IMR-90 (cell line): ENCODE results near the gene NCKAP5. TPM values are rescaled to one million over a fixed set of nuclear protein-coding genes. Genes with fewer than 3 reads are reported as not detected.

Experiments used
- ATAC-seq: fragments of 200-7000 bp; cut with Tn5 transposase; 2 replicates; pipeline ENCODE4 v1.9.1; 2020; ENCODE audit warnings: low read depth, mild to moderate bottlenecking, moderate library complexity
- BruUV-seq: library from RNA; stranded (reverse); fragments of 400-500 nt; replicated peaks from 2 replicates; lab custom pipeline; 2021; lab: Mats Ljungman, UMichigan
- CTCF ChIA-PET: fragments of 300-600 bp; formaldehyde crosslinking; extraction: SDS; loops from one replicate; lab custom pipeline; 2021; ENCODE audit warnings: antibody characterized with exemption; lab: Yijun Ruan, JAX
- POLR2A ChIA-PET: fragments of 300-600 bp; sonication (Branson Sonifier 250); formaldehyde crosslinking; loops from one replicate; lab custom pipeline; 2022; ENCODE audit warnings: antibody characterized with exemption; ENCODE audit not compliant: unreplicated experiment; lab: Charles Lee
- DNase-seq: peaks from one replicate; pipeline ENCODE4 v3.0.0; 2013
- H2AFZ ChIP-seq: replicated peaks from 2 replicates; pipeline ENCODE3; 2013; ENCODE audit warnings: low read length, mild to moderate bottlenecking; ENCODE audit not compliant: poor library complexity
- H2AK5ac ChIP-seq: 2 replicates; pipeline ENCODE4 v1.6.1; 2013; ENCODE audit warnings: low read depth, low read length, inconsistent platforms
- H2AK9ac ChIP-seq: replicated peaks from 2 replicates; pipeline ENCODE3; 2013; ENCODE audit warnings: mild to moderate bottlenecking, low read depth, low read length, moderate library complexity; ENCODE audit not compliant: poor library complexity
- H2BK120ac ChIP-seq: 2 replicates; pipeline ENCODE4 v1.6.1; 2013; ENCODE audit warnings: low read depth, low read length, inconsistent platforms
- H2BK15ac ChIP-seq: 3 replicates; pipeline ENCODE4 v1.6.1; 2013; ENCODE audit warnings: low read depth, low read length, inconsistent platforms
- H2BK20ac ChIP-seq: 2 replicates; pipeline ENCODE4 v1.6.1; 2013; ENCODE audit warnings: low read depth, mild to moderate bottlenecking, inconsistent platforms, low read length, moderate library complexity
- H2BK5ac ChIP-seq: 2 replicates; pipeline ENCODE4 v1.6.1; 2013; ENCODE audit warnings: mild to moderate bottlenecking, low read depth, low read length, inconsistent platforms; ENCODE audit not compliant: poor library complexity, severe bottlenecking
- H3K14ac ChIP-seq: replicated peaks from 2 replicates; pipeline ENCODE4 v1.6.1; 2013; ENCODE audit warnings: low read depth, low read length, inconsistent platforms
- H3K18ac ChIP-seq: 2 replicates; pipeline ENCODE4 v1.6.1; 2013; ENCODE audit warnings: low read depth, low read length, control low read depth
- H3K23ac ChIP-seq: 2 replicates; pipeline ENCODE4 v1.6.1; 2013; ENCODE audit warnings: low read depth, low read length, inconsistent platforms
- H3K27ac ChIP-seq: 2 replicates; pipeline ENCODE4 v1.5.1; 2013; ENCODE audit warnings: mild to moderate bottlenecking, control low read depth, low read length; ENCODE audit not compliant: insufficient read depth
- H3K27me3 ChIP-seq: 2 replicates; pipeline ENCODE4 v1.6.1; 2013; ENCODE audit warnings: low read length; ENCODE audit not compliant: control insufficient read depth, insufficient read depth
- H3K36me3 ChIP-seq: 2 replicates; pipeline ENCODE4 v1.6.1; 2013; ENCODE audit warnings: low read length, mixed read lengths; ENCODE audit not compliant: control insufficient read depth, insufficient read depth
- H3K4ac ChIP-seq: 2 replicates; pipeline ENCODE4 v1.6.1; 2013; ENCODE audit warnings: low read depth, low read length, inconsistent platforms
- H3K4me1 ChIP-seq: 2 replicates; pipeline ENCODE4 v1.6.1; 2013; ENCODE audit warnings: low read length, mixed read lengths; ENCODE audit not compliant: control insufficient read depth, insufficient read depth
- H3K4me2 ChIP-seq: 2 replicates; pipeline ENCODE4 v1.6.1; 2013; ENCODE audit warnings: low read depth, mild to moderate bottlenecking, control low read depth, low read length, moderate library complexity
- H3K4me3 ChIP-seq: 2 replicates; pipeline ENCODE4 v1.5.1; 2013; ENCODE audit warnings: low read depth, mild to moderate bottlenecking, control low read depth, low read length, moderate library complexity; ENCODE audit not compliant: insufficient read depth
- H3K56ac ChIP-seq: 2 replicates; pipeline ENCODE4 v1.6.1; 2013; ENCODE audit warnings: low read length, inconsistent platforms; ENCODE audit not compliant: insufficient read depth; ENCODE audit errors: extremely low read depth
- H3K79me1 ChIP-seq, 2 experiments: 2 replicates each; pipeline ENCODE4 v1.6.1; 2013; ENCODE audit warnings: low read length in 2 of 2, inconsistent platforms in 1 of 2, low read depth in 1 of 2
- H3K9ac ChIP-seq: 2 replicates; pipeline ENCODE4 v1.6.1; 2013; ENCODE audit warnings: low read depth, low read length, control low read depth
- H3K9me1 ChIP-seq: 2 replicates; pipeline ENCODE4 v1.6.1; 2013; ENCODE audit warnings: low read length, inconsistent platforms; ENCODE audit not compliant: insufficient read depth
- H3K9me3 ChIP-seq: 2 replicates; pipeline ENCODE4 v1.6.1; 2013; ENCODE audit warnings: low read length; ENCODE audit not compliant: control insufficient read depth, insufficient read depth
- H4K20me1 ChIP-seq: 2 replicates; pipeline ENCODE4 v1.6.1; 2013; ENCODE audit warnings: low read length, inconsistent platforms; ENCODE audit not compliant: insufficient read depth
- H4K5ac ChIP-seq: 2 replicates; pipeline ENCODE4 v1.6.1; 2013; ENCODE audit warnings: mild to moderate bottlenecking, low read depth, low read length, control low read depth
- H4K8ac ChIP-seq, 2 experiments: 2 replicates each; pipeline ENCODE4 v1.6.1; 2013; ENCODE audit warnings: low read depth in 2 of 2, low read length in 2 of 2, control low read depth in 1 of 2, inconsistent platforms in 1 of 2
- H4K91ac ChIP-seq: 2 replicates; pipeline ENCODE4 v1.6.1; 2013; ENCODE audit warnings: low read depth, low read length, inconsistent platforms; ENCODE audit not compliant: insufficient read depth
- FOS ChIP-seq: fragments of 150-350 bp; IDR thresholded peaks from 2 replicates; pipeline ENCODE4 v1.6.1; 2016; ENCODE audit warnings: low read depth, low read length
- MXI1 ChIP-seq: IDR thresholded peaks from 2 replicates; pipeline ENCODE4 v1.6.1; 2012; ENCODE audit warnings: low read depth, mild to moderate bottlenecking, low read length, moderate library complexity, borderline replicate concordance
- POLR2A ChIP-seq: IDR thresholded peaks from 2 replicates; pipeline ENCODE4 v1.6.1; 2012; ENCODE audit warnings: mild to moderate bottlenecking, low read depth, low read length
- RAD21 ChIP-seq: IDR thresholded peaks from 2 replicates; pipeline ENCODE4 v1.6.1; 2012; ENCODE audit warnings: low read length, improper control_type of control experiment
- WGBS, 2 experiments: methylation state at CpG; one replicate each; pipeline versions ENCODE4 v1.1.5 to v1.1.7; 2013; ENCODE audit warnings: missing lambda C conversion rate in 2 of 2; ENCODE audit not compliant: insufficient read length in 1 of 2; ENCODE audit errors: extremely low coverage in 2 of 2; 5-methylcytosine and 5-hydroxymethylcytosine counted together
- dilution Hi-C: fragments of 300-500 bp; cut with HindIII; formaldehyde crosslinking; loops from one replicate; pipeline ENCODE4 v1.14.3; 2018; ENCODE audit warnings: low sequenced_read_pairs; ENCODE audit not compliant: unreplicated experiment
- in situ Hi-C: fragments of 300-500 bp; cut with MboI; formaldehyde crosslinking; loops from 3 replicates; pipeline ENCODE4 v1.14.3; 2019; ENCODE audit warnings: low sequenced_read_pairs, inconsistent platforms, mixed read lengths
- intact Hi-C: fragments of 100-400 bp; cut with micrococcal nuclease; formaldehyde crosslinking; loops from 2 replicates; pipeline ENCODE4 v1.10.0; 2022
- polyA plus RNA-seq, 3 experiments: library from polyadenylated mRNA; depleted of rRNA; stranded (reverse); fragments of >200 nt; gene quantifications; 2 replicates each; pipeline ENCODE4 v1.2.3, GENCODE V29; 2012; ENCODE audit warnings: low replicate concordance in 1 of 3
- total RNA-seq: library from RNA; depleted of rRNA; stranded (reverse); fragments of >200 nt; gene quantifications from 2 replicates; pipeline ENCODE4 v1.2.3, GENCODE V29; 2012
- TF ChIP-seq, protein P1 (sequence below): fragments of 150-350 bp; IDR thresholded peaks from 2 replicates; pipeline ENCODE4 v1.6.1; 2016; ENCODE audit warnings: low read depth, mild to moderate bottlenecking, low read length, moderate library complexity, borderline replicate concordance
- TF ChIP-seq, protein P2 (sequence below): conservative IDR thresholded peaks from 2 replicates; pipeline ENCODE4 v1.5.1; 2012; ENCODE audit warnings: mild to moderate bottlenecking, low read depth, low read length, improper control_type of control experiment

NCKAP5 gene
- total and polyA plus RNA-seq, 2 of the 4 experiments (the other 2 are of a cell fraction), result 2.7 to 3.9 TPM

DNA sequence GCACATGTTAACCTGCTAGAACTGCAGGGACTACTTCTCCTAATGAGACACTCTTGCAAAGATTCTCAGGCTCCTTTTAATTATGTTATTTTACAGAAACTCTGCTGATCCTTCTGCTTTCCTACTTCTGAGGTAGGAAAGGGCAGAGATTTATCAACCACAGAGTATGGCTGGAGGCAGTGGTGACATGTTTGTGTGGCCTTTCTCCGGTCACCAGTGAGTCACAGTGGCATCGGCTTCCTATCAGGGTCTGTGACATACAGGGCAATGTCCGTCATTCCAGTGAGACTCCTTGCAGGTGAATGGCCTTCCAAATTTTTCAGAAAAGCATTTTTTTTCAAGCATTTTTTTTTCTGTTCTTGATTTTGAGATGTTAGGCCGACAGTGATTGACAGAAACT lies 717.6 kb downstream of the NCKAP5 start:
- Histone ChIP-seq H2BK5ac (no peak overlapping the region), H2BK20ac (no peak overlapping the region), H4K20me1 (no peaks in the 10 kb centered on the region), H4K5ac (no peak overlapping the region), H3K9me1 (peaks cover 12% of the 10 kb centered on the region; the same call in 1 of the 2 replicates), H3K9me3 (no peaks in the 10 kb centered on the region), H3K4me1 (no peaks in the 10 kb centered on the region), H3K4me3 (no peak overlapping the region), H3K27me3 (no peaks in the 10 kb centered on the region), H3K18ac (no peak overlapping the region), H3K79me1 (peaks cover 0 to 3% of the 10 kb centered on the region in 2 experiments; a peak in 1 of 4 replicates), H4K8ac (no peak overlapping the region), H3K36me3 (peaks cover 6% of the 10 kb centered on the region), H3K4me2 (no peak overlapping the region), H2AK9ac (no peak overlapping the region), H3K56ac (no peak overlapping the region), H3K14ac (no peak overlapping the region), H2BK120ac (no peak overlapping the region), H2AK5ac (no peak overlapping the region), H3K9ac (no peak overlapping the region), H3K23ac (no peak overlapping the region), H3K27ac (no peak overlapping the region), H3K4ac (no peak overlapping the region), H2BK15ac (no peak overlapping the region), H4K91ac (no peak overlapping the region), H2AFZ (no peak overlapping the region)
- ATAC-seq (no peak), DNase-seq (no peak)
- dilution Hi-C loops, result no loop called here
- ChIA-PET CTCF (no interaction called here), POLR2A (no interaction called here)
- no TSS peak for BruUV-seq
- WGBS, 2 experiments, result 71% methylated on average over 2 of the region's 4 CpGs; no CpG with 5 or more reads in 1 of the 2 experiments
- TF ChIP-seq MXI1 (no peak), POLR2A (no peak), RAD21 (no peak), FOS (no peak)
- TF ChIP-seq, protein P1, sequence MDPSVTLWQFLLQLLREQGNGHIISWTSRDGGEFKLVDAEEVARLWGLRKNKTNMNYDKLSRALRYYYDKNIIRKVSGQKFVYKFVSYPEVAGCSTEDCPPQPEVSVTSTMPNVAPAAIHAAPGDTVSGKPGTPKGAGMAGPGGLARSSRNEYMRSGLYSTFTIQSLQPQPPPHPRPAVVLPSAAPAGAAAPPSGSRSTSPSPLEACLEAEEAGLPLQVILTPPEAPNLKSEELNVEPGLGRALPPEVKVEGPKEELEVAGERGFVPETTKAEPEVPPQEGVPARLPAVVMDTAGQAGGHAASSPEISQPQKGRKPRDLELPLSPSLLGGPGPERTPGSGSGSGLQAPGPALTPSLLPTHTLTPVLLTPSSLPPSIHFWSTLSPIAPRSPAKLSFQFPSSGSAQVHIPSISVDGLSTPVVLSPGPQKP, result no peak
- TF ChIP-seq, protein P2, sequence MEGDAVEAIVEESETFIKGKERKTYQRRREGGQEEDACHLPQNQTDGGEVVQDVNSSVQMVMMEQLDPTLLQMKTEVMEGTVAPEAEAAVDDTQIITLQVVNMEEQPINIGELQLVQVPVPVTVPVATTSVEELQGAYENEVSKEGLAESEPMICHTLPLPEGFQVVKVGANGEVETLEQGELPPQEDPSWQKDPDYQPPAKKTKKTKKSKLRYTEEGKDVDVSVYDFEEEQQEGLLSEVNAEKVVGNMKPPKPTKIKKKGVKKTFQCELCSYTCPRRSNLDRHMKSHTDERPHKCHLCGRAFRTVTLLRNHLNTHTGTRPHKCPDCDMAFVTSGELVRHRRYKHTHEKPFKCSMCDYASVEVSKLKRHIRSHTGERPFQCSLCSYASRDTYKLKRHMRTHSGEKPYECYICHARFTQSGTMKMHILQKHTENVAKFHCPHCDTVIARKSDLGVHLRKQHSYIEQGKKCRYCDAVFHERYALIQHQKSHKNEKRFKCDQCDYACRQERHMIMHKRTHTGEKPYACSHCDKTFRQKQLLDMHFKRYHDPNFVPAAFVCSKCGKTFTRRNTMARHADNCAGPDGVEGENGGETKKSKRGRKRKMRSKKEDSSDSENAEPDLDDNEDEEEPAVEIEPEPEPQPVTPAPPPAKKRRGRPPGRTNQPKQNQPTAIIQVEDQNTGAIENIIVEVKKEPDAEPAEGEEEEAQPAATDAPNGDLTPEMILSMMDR, result no peak
- intact Hi-C loops, result no loop called here
- in situ Hi-C loops, result no loop called here
